SU-DHL-6 (cell line): ENCODE measurements around the gene SRP68.

ENCODE experiments used
- CTCF ChIP-seq: fragments of 200-600 bp; sonication (generic); IDR thresholded peaks from one replicate; pipeline ENCODE4 v1.5.1; 2017; ENCODE audit warnings: antibody characterized with exemption, mild to moderate bottlenecking, low read length, moderate library complexity; ENCODE audit not compliant: insufficient read depth, poor library complexity, severe bottlenecking
- EZH2phosphoT487 ChIP-seq: fragments of 200-600 bp; sonication (generic), shearing (Covaris generic); conservative IDR thresholded peaks from 2 replicates; pipeline ENCODE4 v1.6.1; 2018; ENCODE audit warnings: mild to moderate bottlenecking, antibody characterized with exemption, low read length, moderate library complexity, mixed read lengths

GRCh38 chr17:76051561-76051960 lies 20.8 kb downstream of the SRP68 start:
- no peak for TF ChIP-seq CTCF
- no peak for TF ChIP-seq EZH2phosphoT487
